ENCODE data around the gene P4HA2.
A peak's percentile ranks its signal among the peaks of the same experiment; 100 is the strongest.
"Not testable (repeated sequence)": the region's sequence is repeated elsewhere in the genome, so short reads cannot be mapped to it uniquely, and the experiment has no call there.

P4HA2 gene

DNA sequence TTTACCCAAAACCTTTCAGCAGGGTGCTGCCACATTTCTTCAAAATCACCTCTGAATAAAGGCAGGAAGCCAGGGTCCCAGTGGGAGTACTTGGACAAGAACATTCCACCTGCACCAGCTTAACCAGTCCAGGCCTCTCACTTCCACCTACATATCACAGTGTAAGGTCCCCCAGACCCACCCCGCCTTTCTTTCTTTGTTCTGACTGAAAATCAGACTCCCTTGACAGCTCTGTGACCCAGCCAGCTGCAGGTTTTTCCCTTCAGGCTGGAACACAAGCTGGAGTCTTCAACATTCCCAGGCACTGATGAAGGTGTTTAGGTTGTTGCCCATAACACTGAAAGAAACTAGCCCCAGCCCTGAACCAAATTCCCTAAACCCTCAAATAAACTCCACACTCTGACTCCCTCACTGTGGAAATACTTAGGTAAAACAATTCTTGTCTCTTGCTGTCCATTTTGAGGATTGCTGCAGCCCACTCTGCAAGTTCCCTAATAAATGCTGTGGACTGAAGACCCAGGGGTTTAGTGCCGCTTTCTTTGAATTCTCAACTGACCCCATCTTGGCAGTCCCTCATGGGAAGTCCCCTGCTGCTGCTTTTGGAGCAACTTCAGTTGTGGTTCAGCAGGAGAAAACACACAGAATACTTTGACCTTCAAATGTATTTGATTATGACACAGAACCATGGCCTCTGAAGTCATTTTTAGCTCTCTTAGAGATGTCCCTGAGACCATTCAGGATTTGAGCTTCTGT, 24.8 kb downstream of the P4HA2 start:
- DNase-seq (ENCODE audit: low read depth in 2 of 2) = no peak

- no peak for DNase-seq (ENCODE audit: low read depth in 2 of 2)
Measured at GRCh38 chr5:132199116-132199680, 28.5 kb downstream of the P4HA2 start.

GRCh38 chr5:132198571-132198970, 29.1 kb downstream of the P4HA2 start:
- DNase-seq (ENCODE audit: low read depth in 2 of 2) = no peak

- no peak for DNase-seq (ENCODE audit: low read depth in 2 of 2)
Measured at GRCh38 chr5:132195727-132196126, 31.9 kb downstream of the P4HA2 start.

DNA sequence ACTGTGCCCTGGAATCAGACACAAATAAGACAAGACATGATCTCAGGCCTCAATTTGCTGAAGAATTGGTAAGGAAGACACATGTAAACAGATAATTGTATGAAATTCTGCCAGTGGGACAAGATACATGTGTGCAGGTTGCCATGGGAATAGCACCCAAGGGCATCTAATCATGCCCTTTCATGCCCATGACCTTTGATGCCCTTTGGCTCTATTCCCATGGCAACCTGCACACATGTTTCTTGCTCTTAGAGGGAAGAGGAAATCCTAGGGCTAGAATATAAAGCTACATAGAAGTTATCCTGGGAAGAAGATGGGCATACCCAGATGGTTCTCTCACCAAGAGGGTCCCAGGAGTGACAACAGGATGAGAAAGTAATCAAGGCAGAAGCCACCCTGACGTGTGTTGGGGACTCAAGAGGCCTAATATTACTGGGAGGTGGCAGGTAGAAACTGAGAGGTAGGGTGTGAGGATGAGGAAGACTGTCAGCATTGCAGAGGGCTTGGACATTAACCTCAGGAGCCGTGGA, 34.4 kb downstream of the P4HA2 start:
- DNase-seq (ENCODE audit: low read depth in 2 of 2) = no peak

DNA sequence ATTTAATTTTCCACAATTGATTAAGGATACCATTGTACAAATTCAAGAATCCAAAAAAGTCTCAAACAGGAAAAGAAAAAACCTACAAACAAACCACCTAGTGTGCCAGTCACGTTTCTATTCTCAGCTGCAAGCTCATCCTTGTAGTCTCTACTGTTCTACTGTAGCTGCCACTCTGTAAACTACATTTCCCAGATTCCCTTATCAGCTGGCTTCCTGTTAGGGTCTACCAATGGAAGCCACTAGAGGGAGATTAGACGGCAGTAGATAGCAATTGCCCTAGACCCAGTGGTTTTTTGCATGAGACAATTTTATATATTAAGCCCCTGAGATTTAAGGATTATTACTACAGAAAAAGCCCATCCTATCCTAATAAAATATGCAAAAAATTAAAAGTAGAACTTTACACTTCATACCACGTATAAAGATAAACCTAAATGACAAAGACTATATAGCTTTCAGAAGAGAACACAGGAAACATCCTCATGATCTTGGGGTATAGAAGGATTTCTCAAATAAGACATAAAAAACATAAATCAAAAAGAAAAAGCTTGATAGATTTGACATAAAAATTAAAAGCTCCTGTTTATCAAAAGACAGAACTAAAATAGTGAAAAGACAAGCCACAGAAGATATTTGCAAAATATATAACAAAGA, 37.4 kb downstream of the P4HA2 start:
- DNase-seq (ENCODE audit: low read depth in 2 of 2) = peak; percentile 32

GRCh38 chr5:132184588-132184987, 43.1 kb downstream of the P4HA2 start:
- DNase-seq (ENCODE audit: low read depth in 2 of 2) = no peak

DNA sequence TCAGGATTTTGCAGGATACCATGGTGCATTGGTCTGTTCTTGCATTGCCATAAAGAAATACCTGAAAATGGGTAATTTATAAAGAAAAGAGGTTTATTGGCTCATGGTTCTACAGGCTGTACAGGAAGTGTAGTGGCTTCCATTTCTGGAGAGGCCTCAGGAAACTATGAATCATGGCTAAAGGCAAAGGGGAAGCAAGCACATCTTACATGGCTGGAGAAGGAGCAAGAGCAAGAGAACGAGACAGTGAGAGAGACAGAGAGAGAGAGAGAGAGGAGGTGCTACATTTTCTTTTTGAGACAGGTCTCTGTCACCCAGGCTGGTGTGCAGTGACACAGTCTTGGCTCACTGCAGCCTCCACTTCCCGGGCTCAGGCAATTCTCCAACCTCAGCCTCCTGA, 43.9 kb downstream of the P4HA2 start:
- no peak for DNase-seq (ENCODE audit: low read depth in 2 of 2)

DNA sequence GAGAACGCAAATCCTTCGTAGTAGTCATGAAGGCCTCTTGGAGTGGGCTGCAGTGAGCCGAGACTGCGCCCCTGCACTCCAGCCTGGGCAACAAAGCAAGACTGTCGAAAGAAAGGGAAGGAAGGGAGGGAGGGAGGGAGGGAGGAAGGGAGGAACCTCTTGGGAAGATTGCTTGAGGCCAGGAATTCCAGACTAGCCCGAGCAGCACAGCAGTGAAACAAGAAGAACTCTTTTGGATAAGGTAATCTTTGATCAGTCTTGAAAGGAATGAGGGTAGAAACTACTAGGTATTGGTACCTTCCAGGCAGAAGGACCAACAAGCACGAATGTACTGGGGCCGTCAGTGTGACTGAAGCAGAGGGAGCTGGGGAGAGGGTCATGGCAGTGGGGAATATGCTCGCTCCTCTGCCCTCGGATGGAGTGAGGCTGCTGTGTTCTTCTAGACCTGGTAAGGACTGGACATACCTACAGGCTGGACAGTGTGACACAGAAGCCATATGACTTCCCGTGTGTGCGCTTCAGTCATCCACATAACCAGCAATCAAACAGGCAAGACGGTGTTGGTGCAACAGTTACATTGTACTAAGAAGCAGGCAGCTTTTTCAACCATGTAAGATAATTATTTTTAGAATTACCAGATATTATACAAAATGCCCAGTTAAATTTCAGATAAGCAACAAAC, 45.2 kb downstream of the P4HA2 start:
- no peak for DNase-seq (ENCODE audit: low read depth in 2 of 2)

- DNase-seq (ENCODE audit: low read depth in 2 of 2) = no peak
Measured at GRCh38 chr5:132181011-132181629, 46.5 kb downstream of the P4HA2 start.

DNA sequence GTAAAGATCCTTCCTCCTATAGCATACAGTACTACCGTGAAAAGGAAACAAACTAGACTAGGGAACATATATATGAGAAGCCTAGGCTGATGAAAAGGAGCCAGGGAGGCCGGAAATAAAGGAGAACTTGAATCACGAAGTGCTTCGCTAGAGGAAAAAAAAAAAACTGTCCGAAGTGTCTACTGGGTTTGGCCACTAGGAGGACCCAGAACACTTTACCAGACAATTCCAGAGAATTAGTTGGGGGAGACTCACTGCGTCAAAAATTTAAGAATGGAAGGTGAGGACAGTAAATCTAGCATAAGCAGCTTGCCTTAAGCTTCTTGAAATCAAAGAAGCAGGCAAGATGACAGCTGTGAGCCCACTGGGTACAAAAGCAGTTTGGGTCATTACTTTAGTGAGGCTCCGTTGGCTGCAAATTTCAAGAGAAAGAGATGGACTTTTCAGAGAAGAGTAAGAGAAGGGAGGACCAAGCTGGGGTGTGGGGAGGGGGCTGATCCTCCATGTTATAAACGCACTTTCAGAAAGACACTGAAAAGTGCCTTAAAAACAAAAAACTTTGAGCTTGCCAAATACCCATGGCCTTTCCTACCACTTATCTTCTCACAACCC, 47.4 kb downstream of the P4HA2 start:
- DNase-seq (ENCODE audit: low read depth in 2 of 2) = peak; percentile 29 to 33

DNA sequence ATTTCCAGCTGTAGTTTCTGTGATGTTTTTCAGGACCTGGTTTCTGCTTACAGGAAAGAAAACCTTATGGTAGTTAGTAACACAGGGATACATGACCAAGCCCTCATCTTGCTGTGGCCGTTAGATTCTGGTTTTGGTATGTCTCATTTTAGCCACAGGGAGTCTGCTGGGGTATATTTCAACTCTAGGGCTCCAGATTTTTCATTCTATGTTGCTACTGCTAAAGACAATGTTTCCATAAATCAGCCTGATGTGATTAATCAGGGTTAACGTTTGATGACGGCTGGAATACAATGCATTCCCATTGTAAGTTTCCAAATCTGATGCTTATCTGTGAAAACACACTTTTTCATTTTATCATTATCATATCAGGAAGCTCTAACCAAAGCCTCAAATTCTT, 48.2 kb downstream of the P4HA2 start:
- no peak for DNase-seq (ENCODE audit: low read depth in 2 of 2)

DNA sequence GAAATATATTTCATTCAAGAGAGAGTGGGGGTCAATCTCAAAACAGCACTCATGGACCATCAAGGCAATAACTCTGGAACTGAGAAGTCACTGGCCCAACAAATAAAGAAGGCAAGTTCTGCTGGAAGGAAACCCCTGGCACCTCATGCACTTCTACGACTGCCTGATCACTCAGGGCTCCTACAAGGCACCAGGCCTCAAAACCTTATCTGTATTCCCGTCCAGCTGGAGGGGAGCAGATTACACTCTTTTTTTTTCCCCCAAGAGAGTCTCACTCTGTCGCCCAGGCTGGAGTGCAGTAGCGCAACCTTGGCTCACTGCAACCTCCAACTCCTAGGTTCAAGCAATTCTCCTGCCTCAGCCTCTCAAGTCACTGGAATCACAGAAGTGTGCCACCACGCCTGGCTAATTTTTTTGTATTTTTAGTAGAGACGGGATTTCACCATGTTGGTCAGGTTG, 49.9 kb downstream of the P4HA2 start:
- no peak for DNase-seq (ENCODE audit: low read depth in 2 of 2)

DNA sequence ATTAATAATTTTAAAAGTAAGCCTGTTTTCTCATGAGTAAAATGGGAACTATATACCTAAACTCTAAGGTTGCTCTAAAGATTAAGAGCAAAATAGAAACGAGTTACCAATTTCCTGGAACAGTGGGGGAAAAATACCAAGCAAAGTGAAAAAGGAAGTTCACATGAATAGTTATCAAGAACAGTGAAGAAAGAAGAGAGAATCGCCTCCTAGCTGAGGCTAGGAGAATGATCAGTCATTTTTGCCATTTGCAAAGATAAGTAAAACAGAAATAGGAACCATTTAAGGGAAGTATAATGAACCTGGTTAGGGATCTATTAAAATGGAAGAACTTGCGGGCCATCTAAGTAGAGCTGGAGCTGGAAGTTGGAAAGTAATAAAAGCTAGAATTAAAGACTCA, 50.7 kb downstream of the P4HA2 start:
- no peak for DNase-seq (ENCODE audit: low read depth in 2 of 2)

DNA sequence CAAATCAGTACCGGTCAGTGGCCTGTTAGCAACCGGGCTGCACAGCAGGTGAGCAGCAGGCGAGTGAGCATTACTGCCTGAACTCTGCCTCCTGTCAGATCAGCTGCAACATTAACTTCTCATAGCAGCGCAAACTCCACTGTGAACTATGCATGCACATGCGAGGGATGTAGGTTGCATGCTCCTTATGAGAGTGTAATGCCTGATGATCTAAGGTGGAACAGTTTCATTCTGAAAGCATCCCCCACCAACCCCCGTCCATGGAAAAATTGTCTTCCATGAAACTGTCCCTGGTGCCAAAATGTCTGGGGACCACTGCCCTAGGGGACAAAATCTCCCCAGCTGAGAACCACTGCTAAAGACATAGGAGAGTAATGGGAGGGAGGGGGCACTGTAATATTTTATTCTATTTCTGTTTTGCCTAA, 51.1 kb downstream of the P4HA2 start:
- no peak for DNase-seq (ENCODE audit: low read depth in 2 of 2)

GRCh38 chr5:132162945-132163344, 64.7 kb downstream of the P4HA2 start:
- DNase-seq (ENCODE audit: low read depth in 2 of 2) = no peak

DNA sequence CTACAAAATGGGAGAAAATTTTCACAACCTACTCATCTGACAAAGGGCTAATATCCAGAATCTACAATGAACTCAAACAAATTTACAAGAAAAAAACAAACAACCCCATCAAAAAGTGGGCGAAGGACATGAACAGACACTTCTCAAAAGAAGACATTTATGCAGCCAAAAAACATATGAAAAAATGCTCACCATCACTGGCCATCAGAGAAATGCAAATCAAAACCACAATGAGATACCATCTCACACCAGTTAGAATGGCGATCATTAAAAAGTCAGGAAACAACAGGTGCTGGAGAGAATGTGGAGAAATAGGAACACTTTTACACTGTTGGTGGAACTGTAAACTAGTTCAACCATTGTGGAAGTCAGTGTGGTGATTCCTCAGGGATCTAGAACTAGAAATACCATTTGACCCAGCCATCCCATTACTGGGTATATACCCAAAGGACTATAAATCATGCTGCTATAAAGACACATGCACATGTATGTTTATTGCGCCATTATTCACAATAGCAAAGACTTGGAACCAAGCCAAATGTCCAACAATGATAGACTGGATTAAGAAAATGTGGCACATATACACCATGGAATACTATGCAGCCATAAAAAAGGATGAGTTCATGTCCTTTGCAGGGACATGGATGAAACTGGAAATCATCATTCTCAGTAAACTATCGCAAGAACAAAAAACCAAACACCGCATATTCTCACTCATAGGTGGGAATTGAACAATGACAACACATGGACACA, 65.9 kb downstream of the P4HA2 start:
- DNase-seq (ENCODE audit: low read depth in 2 of 2) = not testable (repeated sequence)

- DNase-seq (ENCODE audit: low read depth in 2 of 2) = no peak
Measured at GRCh38 chr5:132156413-132156812, 71.2 kb downstream of the P4HA2 start.

- DNase-seq (ENCODE audit: low read depth in 2 of 2) = no peak
Measured at GRCh38 chr5:132150565-132150964, 77.1 kb downstream of the P4HA2 start.

- DNase-seq (ENCODE audit: low read depth in 2 of 2) = no peak
Measured at GRCh38 chr5:132147663-132148062, 80.0 kb downstream of the P4HA2 start.

GRCh38 chr5:132145326-132145725, 82.3 kb downstream of the P4HA2 start:
- not testable (repeated sequence) for DNase-seq (ENCODE audit: low read depth in 2 of 2)
